ENCODE results near the gene TAF11L13. TPM values are rescaled to one million over a fixed set of nuclear protein-coding genes. Genes with fewer than 3 reads are reported as not detected.

The TAF11L13 gene
- total RNA-seq (2022; extraction: Qiagen RNA extraction; ENCODE audit: low read depth): not detected in 5 replicates

DNA sequence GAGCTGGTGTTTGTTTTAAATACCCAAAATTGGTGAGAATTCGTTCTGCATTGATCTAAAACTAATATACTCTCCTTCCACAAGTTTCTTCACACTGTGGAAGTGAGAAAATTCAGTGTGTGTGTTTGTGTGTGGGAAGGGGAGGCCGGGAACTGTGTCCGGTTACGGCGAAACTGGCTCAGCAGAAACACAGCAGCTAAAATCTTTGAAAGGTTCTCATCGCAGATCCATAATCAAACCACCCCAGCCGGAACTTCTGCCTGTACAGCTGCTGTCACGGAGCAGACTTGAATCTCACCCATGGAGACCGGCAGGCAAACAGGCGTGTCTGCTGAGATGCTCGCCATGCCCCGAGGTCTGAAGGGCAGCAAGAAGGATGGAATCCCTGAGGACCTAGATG is at the start of gene TAF11L13:
TAF11L13 (plus strand) TSS at position 301 of the 400 bp plus-strand sequence.

DNA sequence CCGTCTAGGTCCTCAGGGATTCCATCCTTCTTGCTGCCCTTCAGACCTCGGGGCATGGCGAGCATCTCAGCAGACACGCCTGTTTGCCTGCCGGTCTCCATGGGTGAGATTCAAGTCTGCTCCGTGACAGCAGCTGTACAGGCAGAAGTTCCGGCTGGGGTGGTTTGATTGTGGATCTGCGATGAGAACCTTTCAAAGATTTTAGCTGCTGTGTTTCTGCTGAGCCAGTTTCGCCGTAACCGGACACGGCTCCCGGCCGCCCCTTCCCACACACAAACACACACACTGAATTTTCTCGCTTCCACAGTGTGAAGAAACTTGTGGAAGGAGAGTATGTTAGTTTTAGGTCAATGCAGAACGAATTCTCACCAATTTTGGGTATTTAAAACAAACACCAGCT is 46.2 kb upstream of the TAF11L13 start, which contains the start of gene TAF11L7:
TAF11L7 (minus strand) TSS at position 101 of the 400 bp plus-strand sequence.

DNA sequence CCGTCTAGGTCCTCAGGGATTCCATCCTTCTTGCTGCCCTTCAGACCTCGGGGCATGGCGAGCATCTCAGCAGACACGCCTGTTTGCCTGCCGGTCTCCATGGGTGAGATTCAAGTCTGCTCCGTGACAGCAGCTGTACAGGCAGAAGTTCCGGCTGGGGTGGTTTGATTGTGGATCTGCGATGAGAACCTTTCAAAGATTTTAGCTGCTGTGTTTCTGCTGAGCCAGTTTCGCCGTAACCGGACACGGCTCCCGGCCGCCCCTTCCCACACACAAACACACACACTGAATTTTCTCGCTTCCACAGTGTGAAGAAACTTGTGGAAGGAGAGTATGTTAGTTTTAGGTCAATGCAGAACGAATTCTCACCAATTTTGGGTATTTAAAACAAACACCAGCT is 41.0 kb upstream of the TAF11L13 start, which contains the start of gene TAF11L8:
TAF11L8 (minus strand) TSS at position 101 of the 400 bp plus-strand sequence.

DNA sequence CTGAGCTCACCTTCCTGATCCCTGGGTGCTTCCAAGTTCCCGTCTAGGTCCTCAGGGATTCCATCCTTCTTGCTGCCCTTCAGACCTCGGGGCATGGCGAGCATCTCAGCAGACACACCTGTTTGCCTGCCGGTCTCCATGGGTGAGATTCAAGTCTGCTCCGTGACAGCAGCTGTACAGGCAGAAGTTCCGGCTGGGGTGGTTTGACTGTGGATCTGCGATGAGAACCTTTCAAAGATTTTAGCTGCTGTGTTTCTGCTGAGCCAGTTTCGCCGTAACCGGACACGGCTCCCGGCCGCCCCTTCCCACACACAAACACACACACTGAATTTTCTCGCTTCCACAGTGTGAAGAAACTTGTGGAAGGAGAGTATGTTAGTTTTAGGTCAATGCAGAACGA is 37.6 kb upstream of the TAF11L13 start, which contains the start of gene TAF11L9:
TAF11L9 (minus strand) TSS at position 140 of the 400 bp plus-strand sequence.

DNA sequence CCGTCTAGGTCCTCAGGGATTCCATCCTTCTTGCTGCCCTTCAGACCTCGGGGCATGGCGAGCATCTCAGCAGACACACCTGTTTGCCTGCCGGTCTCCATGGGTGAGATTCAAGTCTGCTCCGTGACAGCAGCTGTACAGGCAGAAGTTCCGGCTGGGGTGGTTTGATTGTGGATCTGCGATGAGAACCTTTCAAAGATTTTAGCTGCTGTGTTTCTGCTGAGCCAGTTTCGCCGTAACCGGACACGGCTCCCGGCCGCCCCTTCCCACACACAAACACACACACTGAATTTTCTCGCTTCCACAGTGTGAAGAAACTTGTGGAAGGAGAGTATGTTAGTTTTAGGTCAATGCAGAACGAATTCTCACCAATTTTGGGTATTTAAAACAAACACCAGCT is 34.2 kb upstream of the TAF11L13 start, which contains the start of gene TAF11L10:
TAF11L10 (minus strand) TSS at position 101 of the 400 bp plus-strand sequence.

DNA sequence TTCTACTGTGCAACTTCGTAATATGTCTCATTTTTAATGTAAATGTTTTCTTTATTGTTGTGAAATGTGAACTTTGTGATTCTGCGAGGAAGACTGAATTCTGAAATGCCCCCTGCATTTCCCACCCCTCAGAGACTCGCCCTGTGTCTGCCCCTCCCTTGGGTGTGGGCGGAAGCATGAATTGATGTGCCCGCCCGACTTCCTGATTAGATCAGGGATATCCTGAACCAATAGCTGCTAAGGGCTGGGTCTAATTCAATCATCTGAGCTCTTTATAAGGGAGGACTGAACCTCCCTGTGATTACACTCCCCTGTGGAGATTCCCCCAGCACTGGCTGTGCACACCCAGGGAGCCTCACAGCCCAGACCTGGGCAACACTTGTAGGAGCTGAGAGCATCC is 28.0 kb upstream of the TAF11L13 start, which contains the start of gene TAF11L11:
TAF11L11 (plus strand) TSS at position 304 of the 400 bp plus-strand sequence.

DNA sequence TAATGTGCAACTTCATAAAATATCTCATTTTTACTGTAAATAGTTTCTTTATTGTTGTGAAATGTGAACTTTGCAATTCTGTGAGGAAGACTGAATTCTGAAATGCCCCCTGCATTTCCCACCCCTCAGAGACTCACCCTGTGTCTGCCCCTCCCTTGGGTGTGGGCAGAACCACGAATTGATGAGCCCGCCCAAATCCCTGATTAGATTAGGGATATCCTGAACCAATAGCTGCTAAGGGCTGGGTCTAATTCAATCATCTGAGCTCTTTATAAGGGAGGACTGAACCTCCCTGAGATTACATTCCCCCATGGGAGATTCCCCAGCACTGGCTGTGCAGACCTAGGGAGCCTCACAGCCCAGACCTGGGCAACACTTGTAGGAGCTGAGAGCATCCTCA is 21.8 kb upstream of the TAF11L13 start, which contains the start of gene TAF11L12:
TAF11L12 (plus strand) TSS at position 301 of the 400 bp plus-strand sequence.

DNA sequence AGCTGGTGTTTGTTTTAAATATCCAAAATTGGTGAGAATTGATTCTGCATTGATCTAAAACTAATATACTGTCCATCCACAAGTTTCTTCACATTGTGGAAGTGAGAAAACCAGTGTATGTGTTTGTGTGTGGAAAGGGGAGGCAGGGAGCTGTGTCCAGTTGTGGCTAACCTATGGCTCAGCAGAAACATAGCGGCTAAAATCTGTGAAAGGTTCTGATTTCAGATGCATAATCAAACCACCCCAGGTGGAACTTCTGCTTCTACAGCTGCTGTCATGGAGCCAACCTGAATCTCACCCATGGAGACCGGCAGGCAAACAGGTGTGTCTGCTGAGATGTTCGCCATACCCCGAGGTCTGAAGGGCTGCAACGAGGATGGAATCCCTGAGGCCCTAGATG is 2.3 kb downstream of the TAF11L13 start, which contains the start of gene TAF11L14:
TAF11L14 (plus strand) TSS at position 301 of the 400 bp plus-strand sequence.

Other genes starting within 250 kb of the TAF11L13 start
- gene TAF11L2, start 133.9 kb upstream of the TAF11L13 start, total RNA-seq (2022; extraction: Qiagen RNA extraction; ENCODE audit: low read depth): not detected in 5 replicates
- not detected in 5 replicates for gene TAF11L3, start 113.7 kb upstream of the TAF11L13 start, total RNA-seq (2022; extraction: Qiagen RNA extraction; ENCODE audit: low read depth)
- not detected in 5 replicates for gene TAF11L4, start 110.3 kb upstream of the TAF11L13 start, total RNA-seq (2022; extraction: Qiagen RNA extraction; ENCODE audit: low read depth)
- not detected in 5 replicates for gene TAF11L5, start 106.9 kb upstream of the TAF11L13 start, total RNA-seq (2022; extraction: Qiagen RNA extraction; ENCODE audit: low read depth)
- gene TAF11L6, start 103.4 kb upstream of the TAF11L13 start, total RNA-seq (2022; extraction: Qiagen RNA extraction; ENCODE audit: low read depth): not detected in 5 replicates
- gene TAF11L7, start 46.3 kb upstream of the TAF11L13 start, total RNA-seq (2022; extraction: Qiagen RNA extraction; ENCODE audit: low read depth): not detected in 5 replicates
- gene TAF11L8, start 41.1 kb upstream of the TAF11L13 start, total RNA-seq (2022; extraction: Qiagen RNA extraction; ENCODE audit: low read depth): not detected in 5 replicates
- gene TAF11L9, start 37.7 kb upstream of the TAF11L13 start, total RNA-seq (2022; extraction: Qiagen RNA extraction; ENCODE audit: low read depth): not detected in 5 replicates
- gene TAF11L10, start 34.3 kb upstream of the TAF11L13 start, total RNA-seq (2022; extraction: Qiagen RNA extraction; ENCODE audit: low read depth): not detected in 5 replicates
- gene TAF11L11, start 27.9 kb upstream of the TAF11L13 start, total RNA-seq (2022; extraction: Qiagen RNA extraction; ENCODE audit: low read depth): 0.15 to 0.32 TPM (median 0.29 TPM) in 5 replicates
- 0.09 to 0.24 TPM in 2 of 5 replicates, not detected in the others for gene TAF11L12, start 21.7 kb upstream of the TAF11L13 start, total RNA-seq (2022; extraction: Qiagen RNA extraction; ENCODE audit: low read depth)
- gene TAF11L14, start 2.4 kb downstream of the TAF11L13 start, total RNA-seq (2022; extraction: Qiagen RNA extraction; ENCODE audit: low read depth): not detected in 5 replicates

Measured in A549 treated with DMSO at 1 μM for 4 hours (cell line).